SW480 (cell line): ENCODE results near the gene ACOXL.
A peak's percentile ranks its signal among the peaks of the same experiment; 100 is the strongest.

Experiments used
- DNase-seq: peaks from one replicate; pipeline ENCODE4 v3.0.0-alpha.2; 2016; ENCODE audit warnings: low spot score

ACOXL gene

GRCh38 chr2:111116843-111117597, 384.6 kb downstream of the ACOXL start:
- peak; percentile 95 for DNase-seq

- peak; percentile 50 for DNase-seq
Observed at GRCh38 chr2:111117598-111118480, 385.5 kb downstream of the ACOXL start.

- DNase-seq, result no peak
Observed at GRCh38 chr2:111118481-111118980, 386.2 kb downstream of the ACOXL start.

GRCh38 chr2:111118981-111119821, 386.8 kb downstream of the ACOXL start:
- no peak for DNase-seq

- DNase-seq, result no peak
Observed at GRCh38 chr2:111119822-111120252, 387.5 kb downstream of the ACOXL start.

- DNase-seq, result peak; percentile 95
Observed at GRCh38 chr2:111120253-111121027, 388.1 kb downstream of the ACOXL start, which contains the start of gene BCL2L11. Gene BCL2L11 (plus strand): TSS chr2:111120914. CDS start chr2:111123746, 2,832 bp downstream.

- peak; percentile 58 for DNase-seq
Observed at GRCh38 chr2:111121028-111121827, 388.9 kb downstream of the ACOXL start.

- peak; percentile 86 for DNase-seq
Observed at GRCh38 chr2:111121828-111122630, 389.7 kb downstream of the ACOXL start.

GRCh38 chr2:111122631-111123421, 390.5 kb downstream of the ACOXL start:
- peak; percentile 87 for DNase-seq

- DNase-seq, result no peak
Observed at GRCh38 chr2:111123751-111124150, 391.4 kb downstream of the ACOXL start.

- DNase-seq, result no peak
Observed at GRCh38 chr2:111126581-111126980, 394.2 kb downstream of the ACOXL start.

GRCh38 chr2:111127351-111127750, 395.0 kb downstream of the ACOXL start:
- no peak for DNase-seq

GRCh38 chr2:111128096-111128495, 395.7 kb downstream of the ACOXL start:
- no peak for DNase-seq

GRCh38 chr2:111133603-111134002, 401.2 kb downstream of the ACOXL start:
- no peak for DNase-seq

GRCh38 chr2:111134055-111134454, 401.7 kb downstream of the ACOXL start:
- no peak for DNase-seq

GRCh38 chr2:111135237-111135909, 403.0 kb downstream of the ACOXL start:
- DNase-seq, result no peak

- DNase-seq, result no peak
Observed at GRCh38 chr2:111135910-111136297, 403.5 kb downstream of the ACOXL start.

GRCh38 chr2:111138839-111139238, 406.5 kb downstream of the ACOXL start:
- DNase-seq, result no peak
